ENCODE results near the gene VAMP8.
"Not testable (repeated sequence)": the region's sequence is repeated elsewhere in the genome, so short reads cannot be mapped to it uniquely, and the experiment has no call there.

- not testable (repeated sequence) for TF ChIP-seq POLR2A (IDR thresholded peaks at IDR 0.05)
- TF ChIP-seq, protein P1, sequence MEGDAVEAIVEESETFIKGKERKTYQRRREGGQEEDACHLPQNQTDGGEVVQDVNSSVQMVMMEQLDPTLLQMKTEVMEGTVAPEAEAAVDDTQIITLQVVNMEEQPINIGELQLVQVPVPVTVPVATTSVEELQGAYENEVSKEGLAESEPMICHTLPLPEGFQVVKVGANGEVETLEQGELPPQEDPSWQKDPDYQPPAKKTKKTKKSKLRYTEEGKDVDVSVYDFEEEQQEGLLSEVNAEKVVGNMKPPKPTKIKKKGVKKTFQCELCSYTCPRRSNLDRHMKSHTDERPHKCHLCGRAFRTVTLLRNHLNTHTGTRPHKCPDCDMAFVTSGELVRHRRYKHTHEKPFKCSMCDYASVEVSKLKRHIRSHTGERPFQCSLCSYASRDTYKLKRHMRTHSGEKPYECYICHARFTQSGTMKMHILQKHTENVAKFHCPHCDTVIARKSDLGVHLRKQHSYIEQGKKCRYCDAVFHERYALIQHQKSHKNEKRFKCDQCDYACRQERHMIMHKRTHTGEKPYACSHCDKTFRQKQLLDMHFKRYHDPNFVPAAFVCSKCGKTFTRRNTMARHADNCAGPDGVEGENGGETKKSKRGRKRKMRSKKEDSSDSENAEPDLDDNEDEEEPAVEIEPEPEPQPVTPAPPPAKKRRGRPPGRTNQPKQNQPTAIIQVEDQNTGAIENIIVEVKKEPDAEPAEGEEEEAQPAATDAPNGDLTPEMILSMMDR (IDR thresholded peaks at IDR 0.05), result not testable (repeated sequence)
These were observed 26.7 kb downstream of the VAMP8 start for GRCh38 chr2:85604133-85604444.

Measured in heart left ventricle (tissue), 13 donors.